Fibroblast of lung (primary cell): ENCODE results near the gene ARSJ.

Experiments used
- EZH2 ChIP-seq: IDR thresholded peaks from 2 replicates; pipeline ENCODE4 v1.5.1; 2012; ENCODE audit warnings: low read length, control low read depth, mild to moderate bottlenecking; ENCODE audit errors: missing control alignments
- TF ChIP-seq, protein P1 (sequence below), 2 donors: IDR thresholded peaks in 1 of 2; conservative IDR thresholded peaks in 1 of 2; 1 replicate in 1 of 2; 2 replicates in 1 of 2; pipeline ENCODE4 v1.5.1; 2011 to 2012; ENCODE audit warnings: low read length in 2 of 2, control low read depth in 1 of 2, inconsistent platforms in 1 of 2, low read depth in 1 of 2, mild to moderate bottlenecking in 1 of 2

DNA sequence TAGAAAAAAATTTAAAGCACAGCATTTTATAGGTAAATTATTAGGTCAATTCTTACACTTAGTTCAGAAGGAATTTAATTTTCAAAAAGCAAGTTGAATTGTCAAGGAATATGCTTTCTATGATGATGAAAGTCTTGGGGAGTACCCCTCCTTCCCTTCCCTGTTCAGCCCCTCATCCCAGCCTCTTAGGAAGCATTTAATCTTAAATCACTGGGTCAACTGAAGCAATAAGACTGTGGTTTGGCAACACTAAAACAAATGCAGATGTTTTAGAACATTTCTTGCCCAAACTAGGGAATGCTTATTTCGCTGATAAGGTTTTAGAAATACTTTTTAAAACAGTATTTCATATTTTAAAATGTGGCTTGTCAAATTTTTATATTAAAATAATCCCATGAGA, 19.1 kb upstream of the ARSJ start:
- TF ChIP-seq, protein P1, sequence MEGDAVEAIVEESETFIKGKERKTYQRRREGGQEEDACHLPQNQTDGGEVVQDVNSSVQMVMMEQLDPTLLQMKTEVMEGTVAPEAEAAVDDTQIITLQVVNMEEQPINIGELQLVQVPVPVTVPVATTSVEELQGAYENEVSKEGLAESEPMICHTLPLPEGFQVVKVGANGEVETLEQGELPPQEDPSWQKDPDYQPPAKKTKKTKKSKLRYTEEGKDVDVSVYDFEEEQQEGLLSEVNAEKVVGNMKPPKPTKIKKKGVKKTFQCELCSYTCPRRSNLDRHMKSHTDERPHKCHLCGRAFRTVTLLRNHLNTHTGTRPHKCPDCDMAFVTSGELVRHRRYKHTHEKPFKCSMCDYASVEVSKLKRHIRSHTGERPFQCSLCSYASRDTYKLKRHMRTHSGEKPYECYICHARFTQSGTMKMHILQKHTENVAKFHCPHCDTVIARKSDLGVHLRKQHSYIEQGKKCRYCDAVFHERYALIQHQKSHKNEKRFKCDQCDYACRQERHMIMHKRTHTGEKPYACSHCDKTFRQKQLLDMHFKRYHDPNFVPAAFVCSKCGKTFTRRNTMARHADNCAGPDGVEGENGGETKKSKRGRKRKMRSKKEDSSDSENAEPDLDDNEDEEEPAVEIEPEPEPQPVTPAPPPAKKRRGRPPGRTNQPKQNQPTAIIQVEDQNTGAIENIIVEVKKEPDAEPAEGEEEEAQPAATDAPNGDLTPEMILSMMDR (conservative IDR thresholded peaks at IDR 0.05 in 1 of 2, IDR thresholded peaks at IDR 0.05 in 1 of 2; ENCODE audit: low read depth in 1 of 2, low read length in 2 of 2) = no peak
- no peak for TF ChIP-seq EZH2
